Stimulated activated CD4-positive, alpha-beta T cell treated with anti-CD3 and anti-CD28 coated beads, Interleukin-4, amount 100 ng/mL, for 1 hour (primary cell): ENCODE measurements around the gene ENDOU.
A peak's percentile ranks its signal among the peaks of the same experiment; 100 is the strongest.

Experiments used
- DNase-seq: peaks from one replicate; pipeline ENCODE4 v3.0.0-alpha.2; 2020

ENDOU gene

GRCh38 chr12:47757364-47757839, 32.1 kb upstream of the ENDOU start:
- DNase-seq = no peak

GRCh38 chr12:47755655-47756562, 30.6 kb upstream of the ENDOU start:
- DNase-seq = peak; percentile 29

DNA sequence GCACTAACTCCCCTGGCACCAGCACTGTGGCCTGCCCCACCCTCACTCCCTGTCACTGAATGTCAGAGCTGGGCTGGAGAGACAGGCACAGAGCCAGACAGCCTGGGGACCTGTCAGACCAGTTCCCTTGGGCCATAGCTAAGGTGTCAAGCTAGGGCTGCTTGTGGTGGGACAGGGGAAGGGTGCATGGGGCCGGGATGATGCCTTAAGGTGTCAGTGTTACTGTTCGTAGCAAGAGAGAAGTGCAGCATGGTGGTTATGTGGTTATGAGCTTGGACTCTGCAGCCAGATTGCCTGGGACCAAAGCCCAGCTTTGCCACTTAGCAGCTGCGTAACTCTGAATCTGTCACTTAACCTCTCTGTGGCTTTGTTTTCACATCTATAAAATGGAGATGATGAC, 29.6 kb upstream of the ENDOU start:
- no peak for DNase-seq

DNA sequence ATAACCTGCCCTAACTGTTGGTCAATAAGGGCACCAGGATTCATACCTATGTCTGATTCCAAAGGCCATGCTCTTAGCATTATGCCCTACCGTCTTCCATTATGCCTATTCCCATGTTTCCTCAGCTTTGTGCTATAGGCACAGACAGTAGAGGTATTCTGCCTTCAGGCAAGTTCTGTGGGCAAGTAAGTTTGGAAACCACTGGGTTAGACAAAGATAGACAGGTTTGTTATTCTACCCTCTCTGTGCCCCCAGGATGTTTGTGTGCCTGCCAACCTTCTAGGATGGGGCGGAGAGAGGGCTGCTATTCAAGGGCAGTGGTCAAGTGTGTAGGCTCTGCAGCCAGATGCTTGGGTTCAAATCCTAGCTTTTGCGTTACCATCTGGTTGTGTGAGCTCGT, 28.8 kb upstream of the ENDOU start:
- no peak for DNase-seq

GRCh38 chr12:47753021-47754001, 28.0 kb upstream of the ENDOU start:
- no peak for DNase-seq

- DNase-seq = no peak
These were observed 27.3 kb upstream of the ENDOU start for GRCh38 chr12:47752552-47752951.

- DNase-seq = no peak
These were observed 26.8 kb upstream of the ENDOU start for GRCh38 chr12:47752121-47752520.

- DNase-seq = no peak
These were observed 26.3 kb upstream of the ENDOU start for GRCh38 chr12:47751561-47751960.

DNA sequence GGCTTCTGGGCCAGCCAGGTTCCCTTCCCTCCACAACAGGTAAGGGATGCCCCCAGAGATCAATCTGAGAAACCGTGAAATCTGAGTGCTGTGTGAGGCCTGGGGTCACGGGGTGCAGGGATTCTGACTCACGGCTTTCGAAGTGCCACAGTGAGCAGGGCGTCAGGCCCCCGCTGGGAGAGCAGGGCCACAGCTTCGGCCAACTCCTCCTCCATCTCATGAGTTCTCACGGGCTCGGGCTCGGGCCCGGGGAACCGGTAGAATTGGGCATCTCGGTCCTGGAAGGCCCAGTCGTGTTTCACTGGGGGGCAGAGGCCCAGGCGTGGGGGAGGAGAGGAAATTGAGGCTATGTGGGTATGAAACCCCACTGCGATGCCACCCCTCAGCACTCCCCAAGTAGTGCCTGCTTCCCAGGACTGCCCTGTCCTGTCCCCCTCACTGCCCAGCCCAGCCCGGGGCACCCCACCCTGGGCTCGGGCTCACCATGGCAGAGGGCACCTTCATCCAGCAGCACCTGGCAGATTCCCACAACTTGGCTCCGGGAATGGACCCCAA, 25.7 kb upstream of the ENDOU start:
- no peak for DNase-seq

- DNase-seq = no peak
These were observed 25.0 kb upstream of the ENDOU start for GRCh38 chr12:47750229-47750798.

DNA sequence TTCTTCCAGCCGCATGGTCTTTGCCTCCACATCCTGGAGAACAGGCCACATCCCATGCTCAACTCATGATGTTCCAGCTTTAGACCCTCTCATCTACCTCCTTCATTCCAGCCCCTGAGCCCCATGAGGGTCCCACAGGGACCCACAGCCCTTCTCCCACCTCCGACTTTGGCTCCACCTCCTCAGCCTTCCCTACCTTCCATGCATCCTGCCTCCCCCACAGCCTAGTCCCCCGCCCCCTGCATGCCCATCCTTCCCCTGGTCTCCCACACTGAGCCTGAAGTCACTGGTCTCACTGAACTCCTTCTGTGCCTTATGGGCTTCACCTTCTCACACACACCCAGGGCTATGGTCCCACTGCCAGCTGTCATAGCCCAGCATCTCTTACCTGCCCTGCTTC, 23.6 kb upstream of the ENDOU start:
- no peak for DNase-seq

DNA sequence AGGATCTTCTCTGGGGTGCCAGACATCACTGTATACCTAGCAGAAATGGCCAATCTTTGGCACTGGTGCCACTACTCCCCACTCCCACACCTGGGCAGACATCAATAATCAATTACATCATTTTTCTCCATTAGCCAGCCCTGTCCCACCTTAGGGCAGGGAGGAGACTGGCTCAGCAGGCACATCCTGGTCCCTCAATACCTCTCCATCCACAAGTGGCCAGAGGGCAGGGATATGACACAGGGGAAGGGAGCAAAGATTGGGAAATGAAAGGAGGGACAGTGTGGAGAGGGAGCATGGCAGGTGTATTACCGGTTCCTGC, 23.2 kb upstream of the ENDOU start:
- DNase-seq = no peak

GRCh38 chr12:47747596-47748506, 22.6 kb upstream of the ENDOU start:
- DNase-seq = no peak

- DNase-seq = no peak
These were observed 21.8 kb upstream of the ENDOU start for GRCh38 chr12:47747126-47747525.

DNA sequence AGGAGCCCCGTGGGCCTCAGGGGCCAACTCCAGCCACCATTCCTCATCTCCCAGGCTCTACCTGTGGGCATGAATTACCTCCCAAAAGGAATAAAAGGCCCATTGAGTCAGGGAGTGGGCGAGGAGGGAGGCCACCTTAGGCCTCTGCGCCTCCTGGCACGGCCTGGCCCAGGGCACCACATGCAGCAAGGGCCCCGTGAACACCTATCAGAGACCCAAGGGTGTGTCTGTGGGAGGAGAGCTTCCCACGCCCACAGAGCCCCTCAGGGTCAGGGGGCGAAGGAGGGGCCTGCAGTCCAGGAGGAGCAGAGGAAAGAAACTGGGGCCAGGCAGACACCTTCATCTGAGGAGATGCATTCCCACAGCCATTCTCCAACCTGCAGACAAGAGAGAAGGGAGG, 21.2 kb upstream of the ENDOU start:
- no peak for DNase-seq

DNA sequence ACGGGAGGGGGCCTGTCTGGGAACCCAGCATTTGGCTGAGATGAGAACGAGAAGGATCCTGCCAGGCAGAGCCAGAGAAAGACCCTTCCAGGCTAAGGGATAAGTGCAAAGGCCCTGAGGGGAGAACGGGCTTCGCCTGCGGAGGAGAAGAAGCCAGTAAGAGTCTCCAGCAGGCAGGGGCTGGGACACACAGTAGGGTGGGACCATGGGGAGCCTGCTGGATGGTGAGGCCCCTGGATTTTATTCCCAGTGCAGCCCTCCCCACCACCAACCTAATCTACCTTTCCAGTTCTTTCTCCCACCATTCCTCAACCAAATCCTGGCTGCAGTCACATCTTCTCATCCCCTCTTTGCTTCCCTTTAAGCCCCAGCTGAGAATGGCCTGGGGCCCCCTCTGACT, 20.8 kb upstream of the ENDOU start:
- no peak for DNase-seq

DNA sequence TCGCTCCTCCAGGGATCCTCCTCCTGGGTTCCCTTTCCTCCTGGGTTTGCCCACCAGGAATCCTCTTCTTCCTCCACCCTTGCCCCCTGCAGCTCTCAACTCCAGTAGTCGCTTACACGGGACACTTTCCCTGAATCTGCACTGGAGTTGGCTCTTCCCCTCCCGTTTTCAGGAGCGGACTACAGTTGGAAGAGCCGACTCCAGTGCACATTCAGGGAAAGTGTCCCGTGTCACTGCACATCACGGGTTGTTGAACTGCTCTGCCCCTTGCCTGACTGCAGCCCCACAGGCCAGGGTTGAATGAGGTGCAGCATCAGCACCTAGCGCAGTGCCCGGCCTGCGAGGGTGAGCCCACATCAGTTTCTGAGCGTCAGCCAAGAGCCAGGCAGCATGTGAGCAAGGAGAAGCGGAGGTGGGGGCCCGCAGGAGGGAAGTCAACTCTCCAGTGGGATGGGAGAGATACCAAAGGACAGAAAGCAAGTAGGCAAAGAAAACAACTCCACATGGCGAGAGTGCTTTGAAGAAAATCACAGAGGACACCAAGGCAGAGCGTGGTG, 20.3 kb upstream of the ENDOU start:
- no peak for DNase-seq

DNA sequence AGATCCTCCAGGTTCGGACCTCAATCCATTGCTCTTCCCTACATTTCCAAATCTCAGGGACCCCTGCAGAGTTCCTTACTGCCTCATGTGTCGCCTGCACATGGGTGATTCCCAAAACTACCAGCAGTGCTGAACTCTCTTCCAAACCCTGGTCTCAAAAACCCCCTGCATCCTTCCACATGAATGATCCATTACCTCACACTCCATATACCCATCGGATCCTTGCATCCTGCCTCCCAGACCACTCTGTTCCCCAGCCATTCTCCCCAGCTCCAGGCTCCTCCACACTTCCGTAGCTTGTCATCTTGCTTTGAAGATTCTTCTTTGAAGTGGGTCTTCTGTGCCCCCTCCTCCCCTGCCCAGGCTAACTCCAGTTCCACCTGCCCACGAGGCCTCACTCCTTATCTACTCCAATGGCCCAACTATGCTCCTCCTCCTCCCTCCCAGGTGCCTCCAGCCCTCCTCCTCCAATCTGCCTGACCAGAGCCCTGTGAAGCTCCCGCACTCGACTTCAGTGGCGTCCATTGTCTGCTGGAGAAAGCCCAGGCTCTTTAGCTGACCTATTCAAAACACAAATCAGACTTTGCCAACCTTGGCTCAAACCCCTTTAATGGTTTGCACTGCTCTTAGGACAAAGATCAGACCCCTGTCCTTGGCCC, 19.6 kb upstream of the ENDOU start:
- no peak for DNase-seq

DNA sequence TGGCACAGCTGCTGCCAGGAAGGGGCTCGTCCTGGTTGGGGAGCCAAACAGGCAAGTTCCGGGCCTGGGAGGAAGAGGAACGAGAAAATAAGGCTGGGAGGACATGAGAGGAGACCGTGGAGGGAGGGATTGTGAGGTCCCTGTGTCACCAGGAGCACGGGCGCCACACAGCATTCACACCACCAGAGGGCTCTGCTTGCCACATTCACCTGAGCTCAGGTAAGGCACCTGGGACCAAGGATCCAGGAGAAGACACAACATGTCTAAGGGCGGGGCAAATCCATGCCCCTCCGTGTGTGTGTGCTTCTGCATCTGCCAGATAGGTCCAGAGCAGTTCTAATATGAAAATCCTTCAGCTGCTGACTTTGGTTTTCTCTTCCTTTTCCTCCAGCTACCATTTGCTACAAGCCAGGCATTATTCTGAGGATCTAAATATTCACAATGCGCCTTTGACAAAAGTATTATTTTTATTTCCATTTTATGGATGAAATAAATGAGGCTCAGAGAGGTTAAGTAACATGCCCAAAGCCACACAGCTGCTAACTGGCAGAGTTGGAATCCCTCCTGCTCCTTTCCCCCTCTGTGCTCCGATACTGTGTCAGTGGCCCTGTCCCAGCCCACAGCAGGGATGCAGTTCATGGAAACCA, 18.8 kb upstream of the ENDOU start:
- peak; percentile 69 for DNase-seq

GRCh38 chr12:47743311-47743860, 18.1 kb upstream of the ENDOU start:
- DNase-seq = no peak
